K562 (cell line): Measurements from ENCODE around the gene FAM89B. TPM values are rescaled to one million over a fixed set of nuclear protein-coding genes. Genes with fewer than 3 reads are reported as not detected.
A peak's percentile ranks its signal among the peaks of the same experiment; 100 is the strongest.

Experiments
- CBFA2T3 ChIP-seq: fragments of 450-650 bp; IDR thresholded peaks from 2 replicates; pipeline ENCODE4 v1.6.1; 2017
- ETV6 ChIP-seq, 3 experiments: fragments of 150-350 bp in 1 of 3; sonication (generic) in 1 of 3; formaldehyde crosslinking in 1 of 3; IDR thresholded peaks; 2 replicates each; pipeline versions ENCODE4 v1.6.1 to v1.8.0; 2014 to 2022; ENCODE audit warnings: borderline replicate concordance in 2 of 3, low read depth in 2 of 3, antibody characterized with exemption in 1 of 3, low read length in 1 of 3, mild to moderate bottlenecking in 1 of 3, missing genetic modification reagents in 1 of 3
- MEF2A ChIP-seq: IDR thresholded peaks from 2 replicates; pipeline ENCODE4 v1.6.1; 2011; ENCODE audit warnings: low read depth, mild to moderate bottlenecking, low read length, moderate library complexity; ENCODE audit not compliant: control insufficient read depth
- NONO ChIP-seq, 2 experiments: fragments of 200-400 bp in 1 of 2; fragments of 450-650 bp in 1 of 2; formaldehyde crosslinking in 1 of 2; IDR thresholded peaks; 2 replicates each; pipeline ENCODE4 v1.6.1; 2017; ENCODE audit warnings: low read depth in 2 of 2, mild to moderate bottlenecking in 2 of 2, moderate library complexity in 2 of 2, low read length in 1 of 2
- RBM34 ChIP-seq: fragments of 200-400 bp; formaldehyde crosslinking; IDR thresholded peaks from 2 replicates; pipeline ENCODE4 v1.6.1; 2018; ENCODE audit warnings: low read length, borderline replicate concordance; ENCODE audit not compliant: insufficient read depth
- SETDB1 ChIP-seq: IDR thresholded peaks from one replicate; pipeline ENCODE4 v1.6.1; 2012; ENCODE audit warnings: low read length, control low read depth, inconsistent platforms
- SMARCA5 ChIP-seq: fragments of 450-650 bp; IDR thresholded peaks from 2 replicates; pipeline ENCODE4 v1.6.1; 2016
- ZBTB17 ChIP-seq: fragments of 450-650 bp; formaldehyde crosslinking; IDR thresholded peaks from 2 replicates; pipeline ENCODE4 v1.4.0; 2020; ENCODE audit warnings: mild to moderate bottlenecking
- ZBTB40 ChIP-seq, 2 experiments: fragments of 450-650 bp in 1 of 2; sonication (generic) in 1 of 2; formaldehyde crosslinking in 1 of 2; IDR thresholded peaks; 2 replicates each; pipeline versions ENCODE4 v1.7.1 to v1.9.0; 2016 to 2022; ENCODE audit warnings: inconsistent platforms in 1 of 2, mild to moderate bottlenecking in 1 of 2, missing genetic modification reagents in 1 of 2
- ZNF212 ChIP-seq: fragments of 450-650 bp; formaldehyde crosslinking; IDR thresholded peaks from 2 replicates; pipeline ENCODE4 v1.4.0; 2020; ENCODE audit warnings: mild to moderate bottlenecking
- ZNF224 ChIP-seq: sonication (generic); formaldehyde crosslinking; IDR thresholded peaks from 2 replicates; pipeline ENCODE4 v1.8.0; 2022; ENCODE audit warnings: mild to moderate bottlenecking, missing genetic modification reagents
- polyA plus RNA-seq, 8 experiments: library from polyadenylated mRNA; depleted of rRNA in 4 of 8; stranded (reverse) in 5 of 8; unstranded in 3 of 8; fragments of >200 nt; fragmentation: Nextera tagmentation in 2 of 8; fragmentation: Illumina TruSeq in 1 of 8; extraction: Ambion mirVana in 2 of 8; extraction: Trizol in 1 of 8; gene quantifications; 2 replicates each; pipeline versions ENCODE4 v1.2.1 to v1.2.3, GENCODE V29; 2011 to 2014; ENCODE audit warnings: inconsistent platforms in 1 of 8, missing spikeins in 1 of 8
- total RNA-seq, 7 experiments: library from RNA; depleted of rRNA in 6 of 7; stranded (reverse); fragments of >200 nt in 6 of 7; fragmentation: Illumina TruSeq in 2 of 7; extraction: Trizol in 2 of 7; gene quantifications; 2 replicates each; pipeline versions ENCODE4 v1.2.1 to v1.2.3, GENCODE V29; 2011 to 2021; ENCODE audit warnings: low replicate concordance in 1 of 7
- TF ChIP-seq, protein P1 (sequence below), 2 experiments: IDR thresholded peaks; 2 replicates each; pipeline ENCODE4 v1.6.1; 2011; ENCODE audit warnings: borderline replicate concordance in 1 of 2, control low read depth in 1 of 2, low read depth in 1 of 2, low read length in 1 of 2, mild to moderate bottlenecking in 1 of 2, mixed read lengths in 1 of 2, moderate library complexity in 1 of 2; ENCODE audit not compliant: insufficient read depth in 1 of 2, insufficient read length in 1 of 2, poor library complexity in 1 of 2, severe bottlenecking in 1 of 2; ENCODE audit errors: extremely low read depth in 1 of 2
- TF ChIP-seq, protein P2 (sequence below), 3 experiments: IDR thresholded peaks in 2 of 3; conservative IDR thresholded peaks in 1 of 3; 2 replicates each; pipeline ENCODE4 v1.5.1; 2011 to 2012; ENCODE audit warnings: low read length in 3 of 3, mild to moderate bottlenecking in 3 of 3, control low read depth in 2 of 3, improper control_type of control experiment in 1 of 3, inconsistent platforms in 1 of 3, low read depth in 1 of 3, mixed read lengths in 1 of 3, moderate library complexity in 1 of 3; ENCODE audit not compliant: insufficient read depth in 2 of 3

The FAM89B gene
- total and polyA plus RNA-seq, 9 of the 15 experiments (the other 6 are each of a cell fraction or from before 2014, with no cell fraction given), result 0.32 to 27.6 (median 11.9) TPM

- no peak for TF ChIP-seq NONO (IDR thresholded peaks at IDR 0.05; ENCODE audit: low read depth in 2 of 2, low read length in 1 of 2)
- TF ChIP-seq ETV6 (IDR thresholded peaks at IDR 0.05; ENCODE audit: borderline replicate concordance in 1 of 2, low read depth in 2 of 2, low read length in 1 of 2), result no peak
- TF ChIP-seq ETV6 (CRISPR knock-in tag; IDR thresholded peaks at IDR 0.05; ENCODE audit: borderline replicate concordance), result no peak
- TF ChIP-seq, protein P1, sequence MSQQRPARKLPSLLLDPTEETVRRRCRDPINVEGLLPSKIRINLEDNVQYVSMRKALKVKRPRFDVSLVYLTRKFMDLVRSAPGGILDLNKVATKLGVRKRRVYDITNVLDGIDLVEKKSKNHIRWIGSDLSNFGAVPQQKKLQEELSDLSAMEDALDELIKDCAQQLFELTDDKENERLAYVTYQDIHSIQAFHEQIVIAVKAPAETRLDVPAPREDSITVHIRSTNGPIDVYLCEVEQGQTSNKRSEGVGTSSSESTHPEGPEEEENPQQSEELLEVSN (IDR thresholded peaks at IDR 0.05; ENCODE audit: borderline replicate concordance in 1 of 2, extremely low read depth in 1 of 2, insufficient read depth in 1 of 2, insufficient read length in 1 of 2, low read depth in 1 of 2, low read length in 1 of 2, poor library complexity in 1 of 2, severe bottlenecking in 1 of 2), result peak in 1 of 2 experiments; percentile 26
- TF ChIP-seq ZBTB40 (IDR thresholded peaks at IDR 0.05), result no peak
- no peak for TF ChIP-seq ZBTB40 (CRISPR knock-in tag; IDR thresholded peaks at IDR 0.05)
- TF ChIP-seq ZNF224 (CRISPR knock-in tag), result no peak
- TF ChIP-seq, protein P2, sequence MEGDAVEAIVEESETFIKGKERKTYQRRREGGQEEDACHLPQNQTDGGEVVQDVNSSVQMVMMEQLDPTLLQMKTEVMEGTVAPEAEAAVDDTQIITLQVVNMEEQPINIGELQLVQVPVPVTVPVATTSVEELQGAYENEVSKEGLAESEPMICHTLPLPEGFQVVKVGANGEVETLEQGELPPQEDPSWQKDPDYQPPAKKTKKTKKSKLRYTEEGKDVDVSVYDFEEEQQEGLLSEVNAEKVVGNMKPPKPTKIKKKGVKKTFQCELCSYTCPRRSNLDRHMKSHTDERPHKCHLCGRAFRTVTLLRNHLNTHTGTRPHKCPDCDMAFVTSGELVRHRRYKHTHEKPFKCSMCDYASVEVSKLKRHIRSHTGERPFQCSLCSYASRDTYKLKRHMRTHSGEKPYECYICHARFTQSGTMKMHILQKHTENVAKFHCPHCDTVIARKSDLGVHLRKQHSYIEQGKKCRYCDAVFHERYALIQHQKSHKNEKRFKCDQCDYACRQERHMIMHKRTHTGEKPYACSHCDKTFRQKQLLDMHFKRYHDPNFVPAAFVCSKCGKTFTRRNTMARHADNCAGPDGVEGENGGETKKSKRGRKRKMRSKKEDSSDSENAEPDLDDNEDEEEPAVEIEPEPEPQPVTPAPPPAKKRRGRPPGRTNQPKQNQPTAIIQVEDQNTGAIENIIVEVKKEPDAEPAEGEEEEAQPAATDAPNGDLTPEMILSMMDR (IDR thresholded peaks at IDR 0.05 in 2 of 3, conservative IDR thresholded peaks at IDR 0.05 in 1 of 3; ENCODE audit: insufficient read depth in 2 of 3, low read depth in 1 of 3, low read length in 3 of 3), result peak; percentile 83 to 90 (median 84)
- no peak for TF ChIP-seq RBM34
- TF ChIP-seq CBFA2T3, result no peak
- TF ChIP-seq MEF2A, result peak; percentile 77
- TF ChIP-seq SETDB1, result no peak
- TF ChIP-seq ZBTB17 (CRISPR knock-in tag), result 0 out of 2 replicates have a peak, but pooled peaks have one; percentile 13
- no peak for TF ChIP-seq ZNF212
- TF ChIP-seq SMARCA5, result no peak
Observed at GRCh38 chr11:65588199-65589054, 16.1 kb downstream of the FAM89B start (continued).
